Femur (tissue), 1 donor: ENCODE measurements around the gene GSE1.

Source experiments
- DNase-seq: peaks from one replicate; pipeline ENCODE4 v3.0.0-alpha.2; 2017

GSE1 gene

DNA sequence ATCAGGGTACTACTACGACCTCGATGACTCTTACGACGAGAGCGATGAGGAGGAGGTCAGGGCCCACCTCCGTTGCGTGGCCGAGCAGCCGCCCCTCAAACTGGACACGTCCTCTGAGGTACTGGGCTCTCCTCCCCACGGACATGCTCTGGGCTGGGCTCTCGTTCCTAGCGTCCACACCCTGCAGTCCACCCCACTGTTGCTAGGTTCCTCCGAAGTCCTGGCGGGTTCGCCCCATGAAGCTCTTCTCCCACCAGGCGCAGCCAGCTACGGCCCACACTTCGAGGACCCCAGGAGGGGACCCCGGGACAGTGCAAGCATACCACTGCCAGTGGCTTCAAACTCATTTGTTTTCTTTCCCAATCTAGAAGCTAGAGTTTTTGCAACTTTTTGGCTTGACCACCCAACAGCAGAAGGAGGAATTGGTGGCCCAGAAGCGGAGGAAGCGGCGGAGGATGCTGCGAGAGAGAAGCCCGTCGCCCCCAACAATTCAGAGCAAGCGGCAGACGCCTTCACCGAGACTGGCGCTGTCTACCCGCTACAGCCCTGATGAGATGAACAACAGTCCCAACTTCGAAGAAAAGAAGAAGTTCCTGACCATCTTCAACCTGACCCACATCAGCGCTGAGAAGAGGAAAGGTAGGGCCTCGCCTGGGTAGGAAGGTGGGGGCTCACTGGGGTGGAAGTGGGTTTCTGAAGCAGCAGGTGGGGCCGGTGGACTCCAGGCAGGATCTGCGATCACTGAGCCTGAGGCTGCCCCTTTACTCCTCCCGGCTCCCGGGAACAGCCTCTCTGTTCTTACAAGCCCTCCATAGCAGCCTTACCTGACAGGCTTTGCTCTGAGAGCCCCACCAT lies 50.1 kb downstream of the GSE1 start:
- no peak for DNase-seq

- DNase-seq, result no peak
Measured at GRCh38 chr16:85663891-85664321, 50.8 kb downstream of the GSE1 start.

DNA sequence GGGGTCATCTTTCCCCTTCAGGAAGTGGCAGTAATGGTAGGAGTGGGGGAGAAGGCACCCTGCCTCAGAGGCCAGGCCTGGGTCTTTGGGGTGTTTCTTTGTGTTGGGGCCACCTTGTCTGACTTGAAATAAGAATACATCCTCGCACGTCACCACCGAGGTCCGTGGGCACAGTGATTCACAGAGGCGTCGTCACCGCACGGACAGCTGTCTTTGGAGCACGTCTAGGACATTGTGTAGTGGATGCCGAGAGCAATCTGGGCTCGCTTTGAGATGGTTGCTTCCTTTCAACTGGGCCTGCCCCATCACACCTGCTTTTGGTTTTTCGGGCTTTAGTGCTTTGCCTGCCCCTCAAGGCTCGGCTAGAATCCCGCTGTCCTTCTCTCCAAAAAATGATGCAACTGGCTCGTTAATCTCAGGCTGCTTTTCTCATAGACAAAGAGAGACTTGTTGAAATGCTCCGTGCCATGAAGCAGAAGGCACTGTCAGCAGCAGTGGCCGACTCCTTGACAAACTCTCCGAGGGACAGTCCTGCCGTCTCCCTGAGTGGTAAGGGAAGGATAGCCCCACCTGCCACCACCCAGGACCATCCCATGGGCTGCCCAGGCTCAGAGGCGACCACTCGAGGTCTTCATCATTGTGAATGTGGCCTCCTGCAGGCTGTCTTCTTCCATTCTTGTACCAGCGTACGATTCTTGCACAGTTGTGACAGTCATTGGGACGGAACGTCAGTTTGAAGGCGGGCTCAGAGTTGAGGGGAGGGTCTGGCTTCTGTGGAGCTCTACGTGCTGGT lies 51.7 kb downstream of the GSE1 start:
- no peak for DNase-seq

GRCh38 chr16:85665373-85665740 lies 52.2 kb downstream of the GSE1 start:
- no peak for DNase-seq

DNA sequence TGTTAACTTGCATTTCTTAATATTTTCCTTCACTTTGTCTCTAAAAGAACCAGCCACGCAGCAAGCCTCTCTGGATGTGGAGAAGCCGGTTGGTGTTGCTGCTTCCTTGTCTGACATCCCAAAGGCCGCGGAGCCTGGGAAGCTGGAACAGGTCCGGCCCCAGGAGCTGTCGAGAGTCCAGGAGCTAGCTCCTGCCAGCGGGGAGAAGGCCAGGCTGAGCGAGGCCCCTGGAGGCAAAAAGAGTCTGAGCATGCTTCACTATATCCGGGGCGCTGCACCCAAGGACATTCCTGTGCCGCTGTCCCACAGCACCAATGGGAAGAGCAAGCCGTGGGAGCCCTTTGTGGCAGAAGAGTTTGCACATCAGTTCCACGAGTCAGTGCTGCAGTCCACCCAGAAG lies 52.8 kb downstream of the GSE1 start:
- DNase-seq, result no peak

DNA sequence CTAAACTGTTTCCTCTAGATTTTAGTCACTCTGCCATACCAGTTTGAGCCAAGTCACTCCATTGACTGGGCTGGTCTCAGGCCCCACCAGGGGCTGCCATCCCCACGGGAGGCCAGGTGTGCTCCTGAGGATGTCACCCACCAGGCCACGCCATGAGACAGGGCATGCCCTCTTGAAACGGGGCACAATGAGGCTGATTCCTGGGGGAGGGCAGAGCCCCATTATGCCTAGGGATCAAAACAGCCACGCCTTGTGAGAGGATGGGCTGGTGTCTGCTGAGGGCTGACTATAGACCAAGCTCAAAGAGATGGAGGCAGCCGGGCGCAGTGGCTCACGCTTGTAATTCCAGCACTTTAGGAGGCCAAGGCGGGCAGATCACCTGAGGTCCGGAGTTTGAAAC lies 54.1 kb downstream of the GSE1 start:
- DNase-seq, result no peak

GRCh38 chr16:85667841-85668413 lies 54.8 kb downstream of the GSE1 start:
- no peak for DNase-seq

DNA sequence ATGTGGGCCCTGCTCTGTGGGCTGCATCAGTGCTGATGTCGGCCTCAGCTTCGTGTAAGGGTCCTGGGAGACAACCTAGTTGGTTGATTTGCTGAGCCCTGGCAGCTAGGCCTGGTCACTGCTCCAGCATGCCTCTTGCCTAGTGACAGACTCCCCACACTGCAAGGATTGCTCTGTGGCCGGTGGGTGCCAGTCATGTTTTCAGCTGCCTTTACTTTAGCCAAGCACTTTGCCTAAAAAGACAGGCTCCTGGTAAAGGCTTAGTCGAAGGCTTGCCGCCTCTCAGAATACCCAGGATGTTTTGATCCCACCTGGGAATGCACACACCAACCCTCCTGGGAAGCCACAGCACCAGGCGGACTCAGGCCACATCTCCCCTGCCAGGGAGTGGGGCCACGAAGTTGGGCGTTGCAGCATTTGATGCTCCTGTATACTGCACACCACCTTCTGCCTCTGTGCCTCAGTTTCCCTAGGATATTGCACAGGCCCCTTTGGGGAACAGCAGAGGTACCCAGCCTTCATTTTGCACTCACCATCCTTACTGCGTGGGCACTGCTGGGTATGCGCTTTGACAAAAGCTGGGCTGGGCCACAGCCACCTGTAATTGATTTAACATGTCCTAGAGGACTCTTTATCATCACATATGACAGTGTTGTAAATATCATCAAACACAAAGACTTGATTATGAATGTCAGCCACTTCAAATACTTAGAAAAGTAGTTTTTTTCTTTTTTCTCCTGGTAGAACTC lies 55.7 kb downstream of the GSE1 start:
- DNase-seq, result no peak

DNA sequence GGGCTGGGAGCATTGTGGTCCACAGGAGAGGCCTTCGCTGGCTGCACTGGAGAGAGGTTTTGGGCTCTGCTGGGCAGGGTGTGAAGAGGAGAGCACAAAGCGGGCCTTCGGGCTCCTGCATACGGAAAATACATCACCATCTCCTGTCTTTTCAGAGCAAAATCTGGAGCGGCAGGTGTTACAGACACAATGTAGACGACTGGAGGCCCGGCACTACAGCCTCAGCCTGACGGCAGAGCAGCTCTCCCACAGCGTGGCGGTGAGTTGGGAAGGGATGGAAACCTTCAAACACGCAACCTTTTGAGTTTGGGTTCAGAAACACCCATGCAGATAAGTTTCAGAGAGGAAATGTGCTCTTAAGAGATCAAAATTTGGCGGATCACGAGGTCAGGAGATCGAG lies 57.7 kb downstream of the GSE1 start:
- DNase-seq, result no peak

DNA sequence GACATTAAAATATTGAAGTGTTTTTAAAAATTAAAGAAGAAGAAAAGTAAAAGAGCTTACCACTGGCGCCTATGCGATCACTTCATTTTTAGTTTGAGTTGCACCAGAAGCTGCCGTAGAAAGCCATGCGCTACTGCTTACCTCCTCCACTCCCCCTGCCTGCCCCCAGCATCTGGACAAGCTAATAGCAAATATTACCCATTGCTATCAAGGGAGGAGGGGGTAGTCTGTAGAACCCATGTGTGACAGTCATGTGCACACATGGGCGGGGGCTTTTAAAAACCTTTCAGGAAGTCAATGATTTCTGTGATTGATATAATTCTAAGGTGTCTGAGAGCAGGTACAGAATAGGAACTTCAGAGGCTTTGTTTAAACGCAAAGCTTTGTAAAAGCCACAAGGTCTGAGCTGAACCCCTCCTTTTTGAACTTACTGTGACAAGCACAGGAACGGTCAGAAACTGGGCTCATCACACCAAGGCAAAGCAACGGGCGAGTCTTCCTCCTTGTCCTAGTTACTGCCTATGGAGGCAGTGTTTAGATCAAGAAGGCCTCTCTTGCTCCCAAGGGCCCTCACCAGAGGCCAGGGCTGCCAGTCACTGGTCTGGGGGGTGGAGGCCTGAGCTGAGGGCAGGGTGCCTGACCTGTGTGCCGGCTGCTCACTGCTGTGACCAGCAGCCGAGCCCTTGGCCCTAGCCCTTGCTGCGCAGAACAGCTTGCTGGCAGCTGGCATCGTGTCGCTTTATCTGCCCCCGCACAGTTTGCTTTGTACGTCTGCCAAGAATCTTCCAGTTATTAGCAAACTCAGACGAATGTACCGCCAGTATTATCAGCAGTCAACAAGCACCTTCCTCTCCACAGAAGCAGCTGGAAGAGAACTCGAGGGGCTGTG lies 60.7 kb downstream of the GSE1 start:
- DNase-seq, result no peak

- no peak for DNase-seq
Measured at GRCh38 chr16:85674418-85674755, 61.3 kb downstream of the GSE1 start.

DNA sequence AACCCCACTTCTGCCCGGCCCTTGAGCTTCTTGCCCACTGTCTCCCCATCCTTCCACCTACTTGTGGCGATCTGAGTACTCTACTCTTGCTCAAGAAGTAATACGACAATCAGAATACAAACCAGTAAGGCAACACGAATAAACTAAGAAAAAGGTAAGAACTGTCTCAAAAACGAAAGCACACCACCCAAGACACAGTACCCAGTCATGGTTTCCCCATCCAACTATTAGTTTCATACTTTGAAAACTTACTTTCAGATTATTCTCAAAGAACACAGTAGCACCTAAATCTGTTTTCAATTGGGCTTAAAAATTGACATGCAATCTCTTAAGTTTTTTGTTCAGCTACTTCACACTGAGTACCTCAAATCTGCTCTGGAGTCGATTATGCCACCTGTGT lies 61.7 kb downstream of the GSE1 start:
- no peak for DNase-seq

DNA sequence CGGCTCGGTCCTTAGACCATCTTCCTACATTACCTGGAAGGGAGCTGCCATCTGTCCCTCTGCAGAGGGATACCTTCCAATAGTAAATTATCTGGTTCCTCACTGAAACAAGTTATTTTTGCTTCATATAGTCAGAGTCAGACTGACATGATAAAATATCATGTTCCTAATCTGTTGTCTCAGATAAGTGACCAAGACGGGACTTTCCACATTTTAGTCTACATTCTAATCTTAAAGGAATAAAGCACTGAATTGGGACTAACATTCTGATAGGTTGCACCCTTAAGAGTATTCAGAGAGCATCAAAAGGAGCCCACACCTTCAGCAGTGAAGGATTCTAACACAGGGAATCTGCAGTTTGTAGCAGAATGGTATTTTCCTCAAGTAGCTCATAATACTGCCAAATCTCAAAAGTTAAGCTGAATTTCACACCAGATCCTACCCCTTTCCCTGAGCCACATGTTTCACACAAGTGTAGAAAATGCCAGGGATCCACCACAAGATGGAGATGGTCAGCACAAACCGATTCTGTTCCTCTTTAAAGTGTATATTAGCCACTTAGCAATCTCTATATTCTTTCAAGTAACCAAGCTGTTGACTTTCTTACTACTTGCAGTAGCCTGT lies 62.2 kb downstream of the GSE1 start:
- no peak for DNase-seq

DNA sequence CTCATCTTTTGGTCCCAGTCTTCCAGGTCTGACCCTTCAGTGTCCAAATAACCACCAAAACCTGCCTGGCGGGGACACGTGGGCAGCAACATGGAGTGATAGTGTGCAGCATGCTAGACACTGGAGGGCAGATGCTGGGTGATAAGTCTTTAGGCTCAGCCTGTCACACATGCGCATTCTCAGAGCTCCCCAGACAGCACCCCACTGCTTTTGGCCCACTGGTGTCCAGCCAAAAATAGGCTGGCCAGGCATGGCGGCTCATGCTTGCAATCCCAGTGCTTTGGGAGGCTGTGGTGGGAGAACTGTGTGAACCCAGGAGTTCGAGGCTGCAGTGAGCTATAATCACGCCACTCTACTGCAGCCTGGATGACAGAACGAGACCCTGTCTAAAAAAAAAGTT lies 63.3 kb downstream of the GSE1 start:
- DNase-seq, result no peak

DNA sequence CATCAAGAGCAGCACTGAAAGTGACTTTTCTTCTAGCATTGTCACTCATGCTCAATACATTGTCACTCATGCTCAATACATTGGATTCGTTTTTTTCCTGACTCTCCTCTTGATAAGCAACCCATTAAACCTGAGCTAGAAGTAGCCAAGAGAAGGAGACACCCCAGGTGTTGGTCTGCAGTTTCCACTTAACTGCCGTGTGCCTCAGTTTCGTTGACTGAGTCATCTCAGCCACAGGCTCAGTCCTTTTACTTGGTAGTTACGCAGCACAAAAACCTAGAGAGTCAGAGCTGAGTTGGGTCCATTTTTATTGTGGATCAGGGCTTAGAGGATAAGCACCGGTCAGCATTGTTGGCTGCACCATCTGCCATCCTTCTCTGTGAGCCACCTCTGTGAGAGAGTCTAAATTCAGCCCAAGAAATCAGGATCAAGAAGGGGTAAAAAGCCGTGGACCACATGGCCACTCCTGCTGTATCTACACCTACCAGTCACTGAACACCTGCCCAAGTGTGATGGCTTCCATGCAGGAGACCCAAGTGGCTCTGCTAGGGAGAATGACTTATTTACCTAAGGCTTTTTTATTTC lies 64.4 kb downstream of the GSE1 start:
- DNase-seq, result no peak

DNA sequence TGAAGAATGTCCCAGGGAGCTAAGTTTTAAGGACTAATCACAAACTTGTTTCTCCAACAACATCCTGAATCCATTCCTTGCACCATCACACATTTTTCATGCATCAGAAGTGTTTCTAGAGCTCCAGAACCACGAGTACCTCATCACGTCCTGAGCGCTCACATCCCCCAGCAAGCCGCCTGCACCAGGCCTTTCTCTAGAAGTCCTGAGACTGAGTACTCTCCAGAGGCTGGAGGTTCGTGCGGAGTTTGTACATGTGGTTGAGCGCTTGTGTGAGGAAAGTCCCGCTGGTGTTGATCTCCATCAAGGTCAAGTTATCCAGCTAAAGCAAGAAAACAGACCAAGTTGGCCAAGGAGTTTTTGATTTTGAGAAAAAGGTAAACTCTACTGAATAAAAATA lies 64.9 kb downstream of the GSE1 start:
- no peak for DNase-seq

DNA sequence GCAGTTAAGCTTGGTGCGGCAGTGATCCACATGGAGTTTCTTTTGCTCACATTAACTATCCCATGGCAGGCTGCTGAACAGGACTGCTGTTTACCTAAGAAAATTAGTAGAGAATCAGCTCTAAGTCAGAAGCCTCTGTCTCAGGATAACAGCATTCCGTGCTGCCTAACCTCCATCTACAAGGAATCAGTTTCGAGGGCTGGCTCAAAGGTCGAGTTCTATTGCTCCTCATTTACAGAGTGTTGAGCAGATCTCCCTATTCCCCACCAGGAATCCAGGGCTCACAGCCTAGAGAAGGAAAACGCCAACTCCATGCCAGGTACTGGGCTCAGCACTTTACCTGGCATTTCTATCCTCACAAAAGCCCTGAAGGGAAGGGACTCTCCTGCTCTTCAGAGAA lies 65.7 kb downstream of the GSE1 start:
- DNase-seq, result no peak

DNA sequence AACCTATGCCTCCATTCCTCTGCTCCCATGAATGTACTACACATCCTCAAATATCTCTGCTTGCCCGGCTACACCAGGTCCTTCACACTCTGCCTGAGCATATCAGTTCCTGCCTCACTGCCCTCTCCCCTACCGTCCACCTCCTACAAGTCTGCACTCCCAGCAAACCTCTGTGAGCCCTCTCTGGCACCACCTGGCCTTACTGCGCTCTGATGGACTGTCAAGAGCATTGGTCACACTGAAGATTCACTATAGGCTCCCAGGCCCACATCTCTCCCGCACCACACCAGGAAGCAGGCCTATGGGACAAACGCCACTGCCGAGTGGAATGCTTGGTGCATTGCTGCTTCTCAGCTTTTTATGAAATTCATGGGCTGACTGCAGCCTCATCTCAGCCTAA lies 66.7 kb downstream of the GSE1 start:
- DNase-seq, result no peak

DNA sequence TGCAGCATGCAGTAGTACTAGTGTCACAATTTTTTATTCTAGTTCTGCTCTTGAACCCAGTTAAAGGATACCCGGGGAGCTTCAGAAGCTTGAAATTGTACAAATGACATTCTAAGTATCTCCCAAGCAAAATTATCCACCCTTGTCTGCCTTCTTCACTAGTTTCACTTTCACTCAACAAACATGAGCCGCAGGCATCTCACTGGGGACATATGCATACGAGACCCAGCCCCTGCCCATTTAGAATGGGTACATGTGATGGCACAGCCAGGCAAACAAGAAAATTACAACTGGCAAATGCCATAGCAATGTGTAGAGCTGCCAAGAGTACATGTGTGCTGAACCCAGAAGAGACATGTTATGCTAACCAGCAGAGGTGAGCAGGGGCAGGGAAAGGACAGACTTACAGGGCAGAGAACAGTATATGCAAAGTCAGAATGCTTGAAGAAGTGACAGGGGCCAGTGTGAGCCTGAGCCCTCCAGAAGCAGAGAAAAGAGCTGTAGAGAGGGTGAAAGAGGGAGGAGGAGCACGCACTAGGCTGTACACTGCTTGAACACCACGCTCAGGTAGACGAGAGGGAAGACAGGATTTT lies 67.3 kb downstream of the GSE1 start:
- DNase-seq, result no peak

GRCh38 chr16:85681255-85681654 lies 68.1 kb downstream of the GSE1 start:
- no peak for DNase-seq

GRCh38 chr16:85682516-85682915 lies 69.4 kb downstream of the GSE1 start:
- DNase-seq, result no peak
